T-helper 9 cell (primary cell): ENCODE results near the gene EMILIN2.
"Not testable (repeated sequence)": the region's sequence is repeated elsewhere in the genome, so short reads cannot be mapped to it uniquely, and the experiment has no call there.

Source experiments
- DNase-seq: peaks from one replicate; pipeline ENCODE4 v3.0.0-alpha.2; 2020

The EMILIN2 gene

DNA sequence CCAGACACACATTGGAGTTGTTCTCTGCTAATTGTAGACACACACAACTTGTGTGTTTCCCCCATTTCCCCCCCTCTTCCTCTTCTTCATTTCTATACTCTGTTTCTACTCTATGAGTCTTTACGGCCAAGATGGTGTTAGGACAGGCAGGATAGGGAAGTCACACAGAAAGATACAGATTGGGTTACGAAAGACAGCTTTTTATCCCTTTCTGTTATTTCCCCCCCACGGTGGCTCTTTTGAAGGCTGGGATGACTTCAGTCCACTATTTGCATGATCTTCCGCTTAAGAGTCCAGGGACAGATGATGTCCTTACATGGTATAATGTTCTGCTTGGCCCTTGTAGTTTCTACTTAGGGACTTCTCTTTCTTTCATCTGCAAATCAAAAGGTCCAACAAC lies 1.6 kb upstream of the EMILIN2 start:
- DNase-seq = no peak

DNA sequence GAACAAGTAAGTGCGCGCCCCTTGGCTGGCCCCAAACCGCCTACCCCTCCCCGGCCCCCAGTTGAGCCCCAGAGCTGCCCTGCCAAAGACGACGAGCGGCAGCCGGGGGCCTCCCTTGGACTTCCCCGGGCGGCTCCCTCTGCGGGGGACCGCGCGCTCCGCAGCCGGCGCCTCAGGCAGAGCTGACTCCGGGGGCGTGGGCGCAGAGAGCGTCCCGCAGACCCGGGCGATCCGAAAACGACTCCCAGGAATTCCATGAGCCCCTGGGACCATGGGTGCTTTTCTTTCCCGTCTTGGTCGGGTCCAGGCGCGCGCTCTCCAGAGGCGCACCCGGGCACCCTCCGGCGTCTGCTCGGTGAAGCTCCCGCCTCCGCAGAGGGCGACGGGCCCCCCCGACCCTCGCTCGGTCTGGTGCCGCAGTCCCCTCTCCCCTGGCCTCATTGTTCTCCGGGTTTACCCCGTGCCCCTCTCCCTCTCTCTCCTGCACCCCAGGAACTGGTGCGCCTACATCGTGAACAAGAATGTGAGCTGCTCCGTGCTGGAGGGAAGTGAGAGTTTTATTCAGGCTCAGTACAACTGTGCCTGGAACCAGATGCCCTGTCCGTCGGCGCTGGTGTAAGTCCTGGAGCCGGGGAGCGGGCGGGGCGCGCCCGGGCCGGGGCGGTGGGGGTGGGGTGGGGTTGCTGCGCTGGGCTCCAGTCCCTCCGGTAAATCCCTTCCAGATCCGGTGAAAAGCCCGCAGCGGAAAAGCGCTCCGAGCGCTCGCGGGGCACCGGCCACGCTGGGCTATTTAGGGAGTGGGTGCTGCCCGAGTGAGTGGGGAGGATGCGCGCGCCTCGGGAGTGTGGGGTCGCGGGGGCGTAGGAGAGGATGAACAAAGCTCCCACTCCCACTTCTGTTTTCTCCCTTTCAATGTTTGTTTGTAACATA lies 776 bp downstream of the EMILIN2 start:
- DNase-seq = no peak

DNA sequence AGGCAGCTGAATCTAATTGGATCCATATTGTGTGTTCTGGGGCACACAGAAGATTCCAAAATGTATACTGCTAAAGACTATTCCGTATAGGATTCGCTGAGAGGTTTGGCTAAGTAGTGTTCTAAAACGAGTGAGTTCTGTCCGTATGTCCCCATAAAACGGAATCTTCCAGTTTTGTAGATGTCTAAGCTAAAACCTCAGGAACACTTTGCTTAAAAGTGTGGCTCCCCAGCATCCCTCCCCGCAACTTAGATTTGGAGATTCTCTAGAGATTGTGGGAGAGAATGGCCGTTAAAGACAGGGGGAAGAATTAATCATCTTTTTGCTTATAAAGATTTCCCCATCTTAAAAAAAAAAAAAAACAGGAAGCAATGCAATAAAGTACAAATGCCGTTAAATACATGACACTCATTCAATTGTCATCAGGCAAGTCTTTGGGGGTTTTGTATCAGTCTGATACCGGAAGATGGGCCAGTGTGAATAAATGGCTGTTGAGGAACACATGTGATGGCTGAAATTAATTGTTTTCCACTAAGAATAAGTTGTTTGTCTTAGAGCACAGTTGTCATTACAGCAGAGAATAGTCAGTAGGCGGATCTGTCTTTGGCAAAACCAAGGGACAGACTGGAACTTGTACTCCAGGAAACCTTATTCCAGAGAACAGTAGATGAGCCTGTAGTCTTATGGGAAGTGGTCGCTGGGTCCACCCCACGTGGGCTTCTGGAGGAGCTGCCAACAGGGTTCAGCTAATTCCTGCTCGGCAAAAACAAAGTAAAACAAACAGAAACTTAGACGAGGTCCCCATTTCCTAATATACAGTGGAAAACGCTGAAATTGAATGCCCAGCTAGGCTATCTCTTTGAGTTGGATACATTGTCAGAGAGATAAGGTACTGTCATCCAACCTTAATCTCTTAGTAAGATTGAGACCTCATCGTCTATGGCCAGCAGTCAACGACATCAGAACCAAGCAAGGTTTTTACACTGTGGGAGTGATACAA lies 1.7 kb downstream of the EMILIN2 start:
- no peak for DNase-seq

DNA sequence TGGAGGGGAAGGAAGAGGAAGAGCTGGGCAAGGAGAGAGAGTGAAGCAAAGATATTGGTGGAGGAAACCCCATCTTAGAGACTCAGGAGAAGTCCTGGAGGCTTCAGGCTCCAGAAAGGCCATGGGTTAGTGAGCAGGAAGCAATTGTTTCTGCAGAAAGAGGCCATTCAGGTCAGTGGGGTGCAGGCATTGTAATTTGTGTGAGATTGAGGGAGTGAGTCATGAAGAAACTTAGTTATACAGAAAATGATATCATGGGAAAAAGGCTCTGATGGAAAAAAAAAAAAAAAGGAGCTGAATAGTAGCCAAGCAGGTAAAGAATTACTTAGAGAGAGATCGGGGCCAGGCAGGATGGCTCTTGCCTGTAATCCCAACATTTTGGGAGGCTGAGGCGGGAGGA lies 4.0 kb downstream of the EMILIN2 start:
- DNase-seq = no peak

DNA sequence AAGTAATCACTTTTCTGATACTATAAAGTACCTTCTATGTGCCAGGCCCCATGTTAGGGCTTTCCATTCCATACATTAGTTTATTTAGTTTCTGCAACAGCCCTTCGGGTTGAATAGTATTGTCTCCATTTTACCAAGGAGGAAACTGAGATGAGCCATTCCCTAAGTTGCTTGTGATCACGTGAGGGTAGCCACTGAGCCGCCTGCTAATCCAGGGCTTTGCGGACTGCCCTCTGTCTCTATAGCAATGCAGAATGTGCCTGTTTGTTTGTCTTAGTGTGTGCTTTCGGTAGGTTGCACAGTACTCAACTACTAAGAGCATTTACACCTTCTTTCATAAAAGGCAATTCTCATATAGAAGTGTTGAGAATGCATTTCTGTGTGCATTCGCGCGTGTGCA lies 5.0 kb downstream of the EMILIN2 start:
- DNase-seq = no peak

DNA sequence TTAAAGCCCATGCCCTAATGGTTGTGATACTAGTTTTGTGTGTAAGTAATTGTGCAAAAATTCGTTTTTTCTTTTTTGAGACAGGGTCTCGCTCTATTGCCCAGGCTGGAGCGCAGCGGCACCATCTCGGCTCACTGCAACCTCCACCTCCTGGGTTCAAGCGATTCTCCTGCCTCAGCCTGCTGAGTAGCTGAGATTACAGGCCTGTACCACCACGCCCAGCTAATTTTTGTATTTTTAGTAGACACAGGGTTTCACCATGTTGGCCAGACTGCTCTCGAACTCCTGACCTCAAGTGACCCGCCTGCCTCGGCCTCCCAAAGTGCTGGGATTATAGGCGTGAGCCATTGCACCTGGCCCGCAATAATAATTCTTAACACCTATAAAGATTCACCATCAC lies 5.7 kb downstream of the EMILIN2 start:
- DNase-seq = not testable (repeated sequence)

DNA sequence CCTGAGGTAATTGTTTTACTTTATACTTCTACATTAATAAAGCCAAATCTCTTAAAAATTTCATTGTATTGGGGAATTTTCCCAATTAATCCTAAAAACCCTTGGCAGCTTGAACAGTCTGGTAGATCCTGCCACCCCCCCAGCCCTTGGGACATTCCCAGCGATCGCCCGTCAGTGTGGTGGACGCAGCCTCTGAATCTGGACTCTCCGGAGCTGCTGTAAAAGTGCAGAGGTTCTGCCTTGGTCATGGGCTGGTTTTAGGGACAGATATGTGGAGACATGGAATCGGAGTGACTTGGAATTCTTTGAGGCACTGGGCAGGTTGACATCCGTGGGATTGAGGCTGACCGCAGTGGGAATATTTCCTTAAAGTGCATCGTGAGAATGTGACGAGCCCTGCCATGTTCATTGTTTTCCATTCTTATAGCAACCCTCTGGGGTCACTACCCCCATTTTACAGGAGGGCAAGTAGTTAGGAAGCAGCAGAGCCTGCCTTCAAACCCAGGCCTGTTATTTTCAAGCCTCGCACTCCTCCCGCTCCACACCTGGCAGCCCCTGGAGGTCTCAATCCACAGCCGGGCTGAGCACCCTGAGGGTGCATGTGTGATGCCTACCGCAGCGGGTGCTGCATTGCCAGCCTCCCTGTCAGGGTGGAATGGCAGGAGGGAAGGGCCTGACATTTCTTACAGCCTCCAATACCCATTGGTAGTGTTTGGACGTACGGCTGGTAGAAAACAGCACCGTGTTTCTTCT lies 6.5 kb downstream of the EMILIN2 start:
- DNase-seq = no peak

DNA sequence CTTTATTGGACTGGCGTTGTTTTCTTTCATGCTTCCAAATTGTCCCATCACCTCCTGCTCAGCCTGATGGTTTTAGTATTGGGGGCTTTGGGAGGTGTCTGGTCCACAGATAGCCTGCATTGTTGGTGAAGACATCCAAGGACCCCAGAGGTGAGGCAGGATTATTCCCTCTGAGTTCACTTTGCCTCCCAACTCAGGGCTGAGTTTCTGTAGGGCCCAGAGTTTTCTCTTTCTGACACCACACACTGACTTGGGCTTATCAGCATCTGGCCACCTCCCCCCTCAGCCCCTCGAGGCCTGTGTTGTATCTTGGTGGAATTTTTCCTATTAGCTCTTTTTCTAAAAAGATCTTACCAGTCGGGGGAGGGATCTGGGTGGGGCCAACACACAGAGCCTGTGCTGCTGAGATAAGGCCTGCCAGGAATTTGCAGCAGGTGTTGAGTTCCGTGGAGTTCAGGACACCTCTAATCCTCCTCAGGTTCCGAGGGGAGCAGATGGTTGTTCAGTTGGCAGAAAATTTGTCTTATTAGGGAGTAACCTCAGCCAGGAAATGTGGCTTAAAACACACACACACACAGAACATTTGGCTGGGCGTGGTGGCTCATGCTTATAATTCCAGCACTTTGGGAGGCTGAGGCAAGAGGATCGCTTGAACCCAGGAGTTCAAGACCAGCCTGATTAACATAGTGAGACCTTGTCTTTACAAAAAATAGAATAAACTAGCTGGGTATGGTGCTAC lies 7.3 kb downstream of the EMILIN2 start:
- DNase-seq = no peak

DNA sequence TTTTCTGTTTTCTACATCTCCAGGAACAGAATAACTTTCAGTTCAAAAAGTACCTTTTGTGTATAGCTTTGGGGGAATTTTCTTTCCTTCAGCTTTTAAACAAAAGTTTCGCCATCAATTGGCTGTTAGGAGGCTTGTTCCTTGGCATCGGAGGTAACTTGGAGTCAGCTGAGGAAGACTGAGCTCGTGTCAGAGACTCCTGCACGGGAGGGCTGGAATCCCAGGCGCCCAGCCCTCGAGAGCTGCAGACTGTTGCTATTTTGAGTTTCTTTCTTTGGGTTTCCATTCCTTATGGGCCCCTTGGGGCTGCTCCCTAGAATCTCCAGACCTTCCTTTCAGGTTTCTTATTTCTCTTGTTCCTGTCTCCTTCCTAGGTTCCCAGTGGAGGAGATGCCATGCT lies 8.1 kb downstream of the EMILIN2 start:
- no peak for DNase-seq

DNA sequence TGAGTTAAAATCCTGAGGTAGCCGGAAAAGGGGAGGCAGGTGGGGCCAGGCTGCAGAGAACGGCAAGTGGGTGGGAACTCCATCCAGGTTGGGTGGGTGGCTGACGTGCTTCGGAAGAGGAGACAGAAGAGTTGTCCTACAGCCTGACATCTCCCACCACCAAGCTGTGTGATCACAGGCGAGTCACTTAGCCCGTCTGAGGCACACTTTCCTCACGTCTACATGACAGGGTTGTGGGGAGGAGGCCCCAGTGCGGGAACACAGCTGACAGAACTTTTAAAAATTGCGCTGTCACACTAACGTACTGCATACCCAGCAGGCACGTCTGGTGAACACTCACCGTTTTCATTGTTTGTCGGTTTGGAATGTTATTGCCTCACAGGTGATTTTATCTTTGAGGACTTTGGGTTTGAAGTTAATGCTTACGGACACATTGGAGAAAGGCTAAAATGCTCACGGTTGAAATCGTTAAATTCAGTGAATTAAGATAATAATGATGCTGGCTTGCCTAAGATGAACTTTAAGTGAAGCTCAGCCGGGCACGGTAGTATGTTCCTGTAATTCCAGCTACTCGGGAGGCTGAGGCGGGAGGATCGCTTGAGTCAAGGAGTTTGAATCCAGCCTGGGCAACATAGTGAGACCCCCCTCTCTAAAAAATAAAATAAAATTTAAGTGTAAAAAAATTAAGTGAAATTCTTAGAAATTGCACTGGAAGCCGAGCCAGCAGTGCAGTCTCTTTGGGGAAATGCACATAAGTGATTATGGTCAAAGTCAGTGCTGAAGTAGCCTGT lies 8.9 kb downstream of the EMILIN2 start:
- DNase-seq = no peak

DNA sequence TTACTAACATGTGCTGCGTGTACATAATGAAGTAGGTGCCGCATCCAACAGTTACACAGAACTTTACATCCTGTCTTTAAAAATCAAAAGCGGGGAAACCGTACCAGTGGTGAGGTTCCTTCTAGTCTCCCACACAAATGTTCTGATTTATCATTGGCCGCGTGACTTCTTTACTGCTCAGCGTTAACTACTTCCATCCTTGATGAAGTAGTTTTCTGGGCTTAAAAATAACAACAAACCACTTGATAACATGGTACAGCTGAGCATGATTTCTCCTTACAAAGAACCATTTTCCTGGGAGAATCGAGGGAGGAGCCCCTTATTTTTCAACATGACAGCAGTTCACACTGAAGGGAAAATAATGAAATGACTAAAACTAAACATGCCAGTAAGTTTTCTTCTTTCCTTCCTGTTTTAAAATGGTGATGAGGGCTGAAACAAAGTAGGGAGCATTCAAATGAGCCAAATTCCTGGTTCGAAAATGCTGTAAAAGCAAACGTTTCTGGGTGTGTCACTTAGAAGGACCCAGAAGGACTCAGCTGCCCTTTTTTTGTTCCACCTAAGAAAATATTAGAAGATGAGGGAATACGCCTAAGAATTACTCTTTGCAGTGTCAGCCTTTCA lies 9.9 kb downstream of the EMILIN2 start:
- no peak for DNase-seq

DNA sequence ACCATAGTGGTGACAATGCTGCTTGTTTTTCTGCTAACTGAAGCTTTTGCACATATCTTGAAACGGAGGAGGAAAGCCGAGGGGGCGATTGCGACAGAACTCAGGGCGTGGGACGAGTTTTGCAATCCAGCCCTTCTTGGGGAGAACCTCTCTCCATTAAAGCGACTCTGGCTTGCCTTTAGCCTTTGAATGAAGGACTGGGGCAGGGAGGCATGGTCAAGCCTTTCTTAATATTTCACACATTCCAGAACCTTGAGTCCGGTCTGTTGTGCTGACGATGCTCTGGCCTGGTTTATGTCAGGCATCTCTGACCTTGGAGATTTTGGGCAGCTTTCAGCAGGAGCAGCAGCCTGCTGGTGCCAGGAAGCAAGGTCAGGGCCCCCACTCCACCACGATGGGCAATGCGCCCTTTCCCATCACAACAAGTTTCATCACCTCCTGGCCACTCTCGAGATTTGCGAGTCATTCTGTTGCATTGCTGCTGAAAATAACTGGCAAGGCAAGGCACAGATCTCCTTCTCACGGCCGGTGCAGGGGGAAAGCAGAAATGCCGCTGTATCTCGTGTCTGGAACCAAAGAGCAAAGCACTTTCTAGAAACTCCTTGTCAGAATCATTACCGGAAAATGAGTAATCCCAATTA lies 10.8 kb downstream of the EMILIN2 start:
- no peak for DNase-seq

DNA sequence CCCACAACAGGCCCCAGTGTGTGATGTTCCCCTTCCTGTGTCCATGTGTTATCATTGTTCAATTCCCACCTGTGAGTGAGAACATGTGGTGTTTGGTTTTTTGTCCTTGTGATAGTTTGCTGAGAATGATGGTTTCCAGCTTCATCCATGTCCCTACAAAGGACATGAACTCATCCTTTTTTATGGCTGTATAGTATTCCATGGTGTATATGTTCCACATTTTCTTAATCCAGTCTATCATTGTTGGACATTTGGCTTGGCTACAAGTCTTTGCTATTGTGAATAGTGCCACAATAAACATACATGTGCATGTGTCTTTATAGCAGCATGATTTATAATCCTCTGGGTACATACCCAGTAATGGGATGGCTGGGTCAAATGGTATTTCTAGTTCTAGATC lies 13.6 kb downstream of the EMILIN2 start:
- not testable (repeated sequence) for DNase-seq

DNA sequence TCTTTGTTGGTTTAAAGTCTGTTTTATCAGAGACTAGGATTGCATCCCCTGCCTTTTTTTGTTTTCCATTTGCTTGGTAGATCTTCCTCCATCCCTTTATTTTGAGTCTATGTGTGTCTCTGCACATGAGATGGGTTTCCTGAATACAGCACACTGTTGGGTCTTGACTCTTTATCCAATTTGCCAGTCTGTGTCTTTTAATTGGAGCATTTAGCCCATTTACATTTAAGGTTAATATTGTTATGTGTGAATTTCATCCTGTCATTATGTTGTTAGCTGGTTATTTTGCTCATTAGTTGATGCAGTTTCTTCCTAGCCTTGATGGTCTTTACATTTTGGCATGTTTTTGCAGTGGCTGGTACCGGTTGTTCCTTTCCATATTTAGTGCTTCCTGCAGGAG lies 17.2 kb downstream of the EMILIN2 start:
- DNase-seq = not testable (repeated sequence)

DNA sequence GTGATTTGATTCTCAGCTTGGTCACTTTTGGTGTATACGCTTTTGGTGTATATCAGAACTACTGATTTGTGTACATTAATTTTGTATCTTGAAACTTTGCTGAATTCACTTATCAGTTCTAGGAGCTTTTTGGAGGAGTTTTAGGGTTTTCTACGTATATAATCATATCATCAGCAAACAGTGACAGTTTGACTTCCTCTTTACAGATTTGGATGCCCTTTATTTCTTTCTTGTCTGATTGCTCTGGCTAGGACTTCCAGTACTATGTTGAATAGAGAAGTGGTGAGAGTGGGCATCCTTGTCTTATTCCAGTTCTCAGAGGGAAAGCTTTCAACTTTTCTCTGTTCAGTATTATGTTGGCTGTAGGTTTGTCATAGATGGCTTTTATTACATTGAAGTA lies 19.7 kb downstream of the EMILIN2 start:
- not testable (repeated sequence) for DNase-seq

DNA sequence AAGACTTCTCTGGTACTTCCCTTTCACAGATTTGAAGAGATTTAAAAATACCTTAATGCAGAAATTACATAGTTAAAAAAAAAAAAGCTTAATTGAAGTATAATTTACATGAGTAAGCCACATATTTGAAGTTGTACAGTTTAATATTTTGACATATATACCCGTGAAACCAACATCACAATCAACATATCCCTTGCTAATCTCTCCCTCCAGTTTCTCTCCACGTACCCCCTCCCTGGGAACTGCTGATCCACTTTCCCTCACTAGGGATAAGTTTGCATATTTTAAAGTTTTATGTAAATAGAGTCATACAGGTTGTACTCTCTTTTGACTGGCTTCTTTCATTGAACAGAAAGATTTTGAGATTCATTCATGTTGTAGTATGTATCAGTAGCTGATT lies 22.4 kb downstream of the EMILIN2 start:
- no peak for DNase-seq

DNA sequence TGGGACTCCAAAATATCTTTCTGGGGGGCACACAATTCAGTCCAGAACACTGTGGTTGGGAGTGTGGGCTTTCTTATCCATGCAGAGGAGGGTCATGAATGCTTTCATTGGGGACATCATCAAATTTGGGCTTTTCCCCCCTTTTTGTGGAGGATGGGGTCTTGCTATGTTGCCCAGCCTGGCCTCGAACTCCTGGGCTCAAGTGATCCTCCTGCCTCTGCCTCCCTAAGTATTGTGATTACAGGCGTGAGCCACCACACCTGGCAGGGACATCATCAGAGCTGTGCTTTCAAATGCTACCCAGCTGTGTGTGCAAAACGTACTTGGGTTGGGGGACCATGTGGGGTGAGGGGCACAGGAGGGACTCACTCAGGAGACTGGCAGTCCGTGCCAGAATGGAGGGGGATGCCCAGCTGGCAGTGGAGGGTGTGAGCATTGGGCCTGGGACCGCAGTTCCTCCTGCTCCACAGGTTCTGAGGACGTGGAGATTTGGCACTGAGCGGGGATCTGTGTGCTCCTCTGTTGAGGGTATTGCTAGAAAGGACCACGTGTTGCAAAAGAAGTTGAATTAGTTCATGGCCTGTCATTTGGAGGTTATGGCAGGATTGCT lies 24.4 kb downstream of the EMILIN2 start:
- no peak for DNase-seq

DNA sequence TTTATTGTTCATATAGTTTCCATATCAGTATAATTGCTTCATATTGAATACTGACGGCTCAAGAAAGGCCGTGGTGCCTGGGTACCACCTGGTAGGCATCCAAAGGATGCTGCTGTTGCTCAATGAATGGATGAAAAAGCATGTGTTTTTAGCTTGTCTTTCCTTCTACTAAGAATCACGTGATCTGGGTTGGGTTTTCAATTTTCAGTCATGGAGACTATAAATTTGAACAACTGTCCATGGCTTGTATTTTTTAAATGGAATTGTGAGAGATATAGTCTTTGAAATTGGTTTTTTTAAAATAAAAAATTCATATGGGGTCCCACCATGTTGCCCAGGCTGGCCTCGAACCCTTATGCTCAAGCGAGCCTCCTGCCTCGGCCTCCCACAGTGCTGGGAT lies 25.3 kb downstream of the EMILIN2 start:
- no peak for DNase-seq

DNA sequence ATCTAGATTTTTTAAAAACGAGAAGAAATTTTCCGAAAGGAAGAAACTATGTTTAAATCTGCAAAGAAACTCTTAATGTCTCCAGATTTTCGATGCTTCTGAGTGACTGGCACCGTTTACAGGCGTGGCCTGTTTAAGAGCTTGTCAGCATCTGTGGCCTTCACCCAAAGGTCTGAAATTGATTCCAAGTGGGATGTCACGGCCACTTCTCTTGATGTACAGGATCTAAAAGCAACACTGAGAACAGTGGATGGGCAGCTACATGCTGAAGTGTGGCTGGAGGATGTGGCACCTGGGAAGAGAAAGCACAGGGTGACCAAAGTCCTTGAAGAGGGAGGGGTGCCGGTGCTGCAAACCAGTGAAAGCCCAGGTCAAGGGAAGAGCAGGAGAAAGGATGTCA lies 28.0 kb downstream of the EMILIN2 start:
- DNase-seq = no peak
